Fibroblast of gingiva (primary cell): Measurements from ENCODE around the gene DOCK2.

Experiments used
- DNase-seq: peaks from one replicate; pipeline ENCODE4 v3.0.0-alpha.2; 2011; ENCODE audit warnings: low read depth

DOCK2 gene

GRCh38 chr5:170097934-170098333 lies 460.9 kb downstream of the DOCK2 start:
- DNase-seq = no peak

- peak; percentile 67 for DNase-seq
These were observed 463.2 kb downstream of the DOCK2 start for GRCh38 chr5:170100066-170100943.

DNA sequence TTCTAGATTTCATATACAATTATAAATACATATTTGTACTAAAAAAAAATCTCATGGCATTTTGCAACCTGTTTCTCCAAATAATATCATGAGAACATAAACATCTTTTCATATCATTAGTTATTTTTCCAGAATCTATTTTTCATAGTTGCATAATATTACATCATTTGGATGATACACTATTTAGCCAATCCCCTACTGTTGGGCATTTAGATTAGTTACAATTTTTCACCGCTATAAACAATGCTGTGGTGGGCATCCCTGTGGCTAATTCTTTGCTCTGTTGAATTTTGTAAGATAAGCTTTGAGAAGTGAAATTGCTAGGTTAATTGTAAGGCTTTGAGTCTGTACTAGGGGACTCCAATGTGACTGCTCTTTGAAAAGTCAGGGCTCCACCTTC lies 466.4 kb downstream of the DOCK2 start:
- DNase-seq = no peak

DNA sequence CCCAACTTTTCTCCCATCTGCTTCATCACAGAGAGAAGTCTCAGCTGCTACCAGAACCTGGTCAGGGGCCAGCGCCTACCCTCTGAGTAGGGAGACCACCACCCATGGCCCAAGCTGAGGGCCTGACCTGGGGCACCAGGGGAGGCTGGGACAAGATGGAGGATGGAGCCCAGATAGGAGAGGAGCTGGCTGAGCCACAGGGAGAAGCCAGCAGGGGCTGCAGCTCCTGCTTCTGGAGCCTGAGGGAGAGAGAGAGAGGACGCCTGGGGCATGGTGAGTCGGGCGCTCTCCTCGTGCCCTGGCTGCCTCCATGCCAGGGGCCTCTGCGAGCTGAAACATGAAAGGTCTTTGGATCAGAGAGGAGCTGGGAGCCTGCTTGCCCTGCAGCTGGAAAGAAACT lies 467.2 kb downstream of the DOCK2 start:
- DNase-seq = no peak

- no peak for DNase-seq
These were observed 467.6 kb downstream of the DOCK2 start for GRCh38 chr5:170104710-170105109.

- no peak for DNase-seq
These were observed 468.9 kb downstream of the DOCK2 start, which contains the start of gene FOXI1 for GRCh38 chr5:170105642-170106611. Gene FOXI1 (plus strand): TSS chr5:170105897. CDS start chr5:170105958, 61 bp downstream.

GRCh38 chr5:170107674-170108073 lies 470.6 kb downstream of the DOCK2 start:
- DNase-seq = no peak

GRCh38 chr5:170108266-170108785 lies 471.3 kb downstream of the DOCK2 start:
- DNase-seq = no peak

DNA sequence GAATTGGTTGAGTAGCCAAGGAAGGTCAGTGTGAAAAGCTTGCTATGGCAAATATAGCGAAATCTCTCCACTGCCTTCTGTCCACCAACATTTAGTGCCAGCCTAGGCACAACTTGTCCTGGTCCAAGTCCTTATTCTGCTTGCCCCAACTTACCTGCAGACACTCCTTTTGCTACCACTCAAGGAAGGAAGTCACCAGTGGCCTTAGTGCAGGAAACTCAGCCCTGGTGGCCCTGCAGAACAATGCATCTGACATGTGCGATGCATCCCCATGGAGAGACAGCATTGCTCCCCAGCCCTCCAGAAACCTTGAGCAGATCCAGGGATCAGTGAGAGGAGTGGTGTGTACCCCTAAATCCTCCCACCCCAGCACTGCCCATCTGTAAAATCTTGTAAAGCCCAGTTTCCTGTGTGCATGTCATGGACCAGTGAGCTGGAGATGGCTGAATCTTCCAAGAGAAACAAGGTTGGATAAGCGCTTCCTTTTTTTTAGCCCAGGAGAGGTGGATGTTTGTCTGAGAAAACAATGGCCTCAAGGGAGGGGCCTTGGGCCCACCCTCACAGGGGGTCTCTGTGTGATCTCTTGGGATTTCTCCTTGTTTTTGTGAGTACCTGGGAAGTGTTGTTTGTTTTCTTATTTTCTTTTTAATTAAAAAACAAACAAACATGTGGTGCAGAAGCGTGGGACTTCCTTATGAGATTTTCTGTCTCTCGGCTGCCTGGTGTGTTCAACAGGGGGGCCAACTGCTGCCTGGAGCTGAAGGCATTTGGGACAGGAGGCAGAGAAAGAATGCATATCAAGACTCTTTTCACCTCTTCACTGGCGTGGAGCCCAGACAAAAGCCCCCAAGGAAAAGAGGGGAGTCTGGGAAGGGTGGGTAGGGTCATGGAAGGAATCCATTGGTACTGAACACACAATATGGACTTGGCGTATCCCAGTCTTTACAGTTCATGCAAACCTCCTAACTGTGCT lies 472.3 kb downstream of the DOCK2 start:
- DNase-seq = no peak

- no peak for DNase-seq
These were observed 473.5 kb downstream of the DOCK2 start for GRCh38 chr5:170110403-170111087.

DNA sequence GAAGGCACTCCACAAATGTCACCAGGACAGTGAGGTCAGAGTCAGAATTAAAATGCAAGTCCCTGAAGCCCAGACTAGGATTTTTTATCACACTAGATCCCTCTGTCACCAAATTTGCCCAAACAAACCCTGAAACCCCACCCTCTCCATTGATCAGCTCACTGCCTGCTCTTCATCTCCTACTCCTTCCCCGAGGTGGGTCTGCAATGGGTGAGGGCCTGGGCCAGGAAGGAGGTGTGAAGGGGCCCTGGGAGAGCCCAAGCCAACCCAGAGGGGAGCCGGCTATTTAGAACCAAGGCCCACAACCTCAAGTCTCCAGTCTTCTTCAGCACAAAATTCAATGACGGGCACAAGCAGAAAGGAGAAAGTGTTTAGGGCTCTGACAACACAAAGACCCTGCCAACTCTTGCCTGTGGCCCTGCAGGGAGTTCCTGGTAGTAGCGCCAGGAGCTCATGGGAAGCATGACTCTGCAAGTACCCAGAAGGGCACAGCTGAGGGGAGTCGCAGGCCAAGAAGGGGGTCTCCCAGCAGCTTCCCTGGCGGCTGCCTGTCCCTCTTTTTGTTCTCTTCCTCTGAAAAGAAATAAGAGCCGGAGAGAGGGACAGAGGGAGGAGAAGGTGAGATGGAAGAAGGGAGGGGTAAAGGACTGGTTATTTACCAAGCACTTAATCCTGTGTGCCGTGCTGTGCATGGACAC lies 474.2 kb downstream of the DOCK2 start:
- DNase-seq = no peak

DNA sequence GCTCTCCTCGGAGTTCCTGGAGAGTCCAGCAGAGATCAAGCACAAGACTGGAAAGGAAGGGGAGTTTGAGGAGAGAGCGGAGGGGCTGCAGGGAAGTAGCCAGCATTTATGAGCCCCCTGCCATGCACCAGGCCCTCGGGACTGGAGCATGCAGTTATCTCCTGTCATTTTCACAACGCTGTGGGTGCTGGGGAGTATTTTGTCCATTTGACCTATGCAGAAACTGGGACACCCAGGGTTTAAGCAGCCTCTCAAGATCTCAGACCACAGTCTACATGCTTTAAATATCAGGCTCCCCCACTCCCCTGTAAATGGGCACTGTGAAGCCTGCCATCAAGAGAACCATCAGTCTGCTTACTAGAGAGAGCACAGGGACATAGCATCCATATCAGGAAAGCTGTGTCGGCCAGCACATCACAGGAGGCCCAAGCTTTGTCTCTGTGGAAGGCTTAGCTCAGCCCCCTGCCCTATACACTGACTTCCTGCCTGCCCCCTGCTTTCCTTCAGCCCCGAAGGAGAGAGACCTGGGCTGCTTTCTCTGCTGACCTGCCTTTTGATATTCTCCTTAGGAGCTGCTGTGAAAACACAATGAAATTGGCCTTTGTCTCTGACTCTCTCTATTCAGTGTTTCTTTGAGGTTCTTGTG lies 475.9 kb downstream of the DOCK2 start:
- no peak for DNase-seq

GRCh38 chr5:170113522-170113900 lies 476.4 kb downstream of the DOCK2 start:
- DNase-seq = no peak

DNA sequence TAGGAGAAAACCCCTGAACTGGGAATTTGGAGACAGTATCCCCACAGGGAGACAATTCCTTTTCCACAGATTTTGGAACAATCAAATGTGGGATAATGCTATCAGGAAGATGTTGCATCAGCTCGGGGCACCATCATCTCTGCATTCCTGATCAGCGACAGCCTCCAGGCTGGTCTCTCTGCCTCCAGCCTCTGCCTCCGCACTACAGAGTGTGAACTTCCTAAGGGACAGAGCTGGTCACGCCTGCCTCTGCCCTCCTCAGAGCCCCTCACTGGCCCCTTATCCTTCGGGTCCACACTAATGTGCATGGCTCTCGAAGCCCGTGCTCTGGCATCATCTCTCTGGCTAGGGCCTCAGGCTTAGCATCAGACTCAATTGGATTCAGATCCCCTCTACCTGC lies 477.2 kb downstream of the DOCK2 start:
- DNase-seq = no peak

GRCh38 chr5:170115925-170116324 lies 478.9 kb downstream of the DOCK2 start:
- DNase-seq = no peak

DNA sequence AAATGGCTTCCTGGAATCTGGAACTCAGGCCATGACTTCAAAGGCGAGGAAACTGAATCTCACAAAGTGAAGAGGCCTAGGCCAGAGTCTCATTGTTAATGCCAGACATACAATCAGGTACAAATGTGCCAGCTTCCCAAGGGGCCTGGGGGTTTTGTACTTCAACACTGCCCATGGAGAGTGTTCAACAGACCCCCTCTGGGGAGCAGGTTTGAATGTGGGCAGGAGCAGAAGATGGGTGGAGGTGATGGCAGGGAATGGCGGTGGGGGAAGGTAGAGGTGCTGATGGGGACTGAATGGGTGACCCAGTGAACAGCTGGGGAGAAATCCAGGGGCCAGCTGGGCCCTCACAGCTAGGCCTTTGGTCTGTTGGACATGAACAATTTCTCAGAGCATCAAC lies 480.7 kb downstream of the DOCK2 start:
- no peak for DNase-seq

- peak; percentile 95 for DNase-seq
These were observed 483.5 kb downstream of the DOCK2 start for GRCh38 chr5:170120576-170120975.

GRCh38 chr5:170121321-170121720 lies 484.2 kb downstream of the DOCK2 start:
- peak; percentile 23 for DNase-seq

DNA sequence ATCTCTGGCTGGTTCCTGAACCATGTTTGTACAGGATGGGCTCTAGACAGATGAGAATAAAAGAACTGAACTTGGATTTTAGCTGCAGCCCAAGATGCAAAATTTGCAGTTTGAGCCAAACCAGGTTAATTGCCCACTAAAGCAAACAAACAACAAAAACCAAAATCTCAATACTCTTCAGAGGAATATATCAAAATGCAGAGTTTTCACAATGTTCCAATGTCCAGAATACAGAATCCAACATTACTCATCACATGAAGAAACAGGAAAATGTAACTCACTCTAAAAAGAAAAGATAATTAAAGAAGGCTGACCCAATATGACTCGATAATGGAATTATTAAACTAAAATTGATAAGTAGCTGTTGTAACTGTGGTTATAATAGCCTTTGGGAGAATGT lies 489.0 kb downstream of the DOCK2 start:
- no peak for DNase-seq

DNA sequence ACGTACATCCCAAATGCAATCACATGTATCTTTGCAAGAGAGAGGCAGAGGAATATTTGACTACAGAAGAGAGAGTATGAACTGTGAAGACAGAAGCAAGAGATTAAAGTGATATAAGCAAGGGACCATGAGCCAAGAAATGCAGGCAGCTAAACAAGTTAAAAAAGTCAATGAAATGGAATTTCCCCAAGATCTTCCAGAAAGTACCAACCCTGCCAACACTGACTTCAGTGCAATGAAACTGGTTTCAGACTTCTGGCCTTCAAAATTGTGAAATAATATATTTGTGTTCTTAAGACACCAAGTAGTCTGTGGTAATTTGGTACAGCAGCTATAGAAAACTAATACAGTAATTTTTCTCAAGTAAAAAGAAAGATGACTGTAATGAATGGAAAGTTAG lies 489.6 kb downstream of the DOCK2 start:
- DNase-seq = peak; percentile 68
